ENCODE measurements around the gene CDCA5.
"Not testable (repeated sequence)": the region's sequence is repeated elsewhere in the genome, so short reads cannot be mapped to it uniquely, and the experiment has no call there.

The CDCA5 gene

DNA sequence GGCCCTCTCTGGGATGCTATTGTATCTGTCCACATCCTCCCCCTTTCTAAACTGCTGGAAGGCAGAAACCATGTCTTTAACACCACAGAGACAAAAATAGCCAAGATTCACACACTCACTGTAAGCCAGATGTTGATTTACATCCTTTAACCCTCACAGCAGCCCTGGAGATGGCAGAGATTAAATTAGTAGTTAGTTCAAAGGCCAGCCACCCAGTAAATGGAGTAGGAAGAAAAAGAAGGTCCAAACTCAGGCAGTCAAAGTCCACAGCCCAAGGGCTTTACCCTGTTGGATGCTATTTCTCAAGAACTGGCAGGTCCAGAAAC lies 35.8 kb upstream of the CDCA5 start:
- no peak for DNase-seq (ENCODE audit: low read depth in 1 of 2, low spot score in 1 of 2)

- DNase-seq (ENCODE audit: low read depth in 1 of 2, low spot score in 1 of 2): not testable (repeated sequence)
Observed at GRCh38 chr11:65118891-65119669, 35.2 kb upstream of the CDCA5 start.

DNA sequence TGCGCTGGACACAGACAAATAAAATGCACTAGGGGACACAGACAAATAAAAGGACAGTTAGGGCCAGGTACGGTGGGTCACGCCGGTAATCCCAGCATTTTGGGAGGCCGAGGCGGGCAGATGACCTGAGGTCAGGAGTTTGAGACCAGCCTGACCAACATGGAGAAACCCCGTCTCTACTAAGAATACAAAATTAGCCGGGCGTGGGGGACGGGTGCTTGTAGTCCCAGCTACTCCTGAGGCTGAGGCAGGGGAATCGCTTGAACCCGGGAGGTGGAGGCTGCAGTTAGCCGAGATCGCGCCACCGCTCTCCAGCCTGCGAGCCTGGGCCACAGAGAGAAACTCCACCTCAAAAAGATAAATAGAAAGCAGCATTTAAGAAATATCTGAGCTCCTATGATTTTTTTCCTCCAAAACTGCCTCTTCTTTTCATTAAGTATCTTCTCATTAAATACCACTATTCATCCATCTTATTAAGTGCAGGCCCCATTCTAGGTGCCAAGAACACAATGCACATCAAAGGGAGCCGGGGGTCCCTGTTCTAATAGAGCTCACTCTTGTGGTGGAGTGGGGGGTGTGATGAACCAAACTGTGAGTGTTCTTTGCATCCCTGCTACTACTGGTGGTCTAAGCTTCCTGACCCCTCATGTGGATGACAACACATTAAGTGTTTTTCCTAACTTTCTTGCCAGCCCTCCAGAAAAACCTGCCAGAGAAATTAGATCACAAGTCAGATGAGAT lies 34.4 kb upstream of the CDCA5 start:
- DNase-seq (ENCODE audit: low read depth in 1 of 2, low spot score in 1 of 2): no peak

DNA sequence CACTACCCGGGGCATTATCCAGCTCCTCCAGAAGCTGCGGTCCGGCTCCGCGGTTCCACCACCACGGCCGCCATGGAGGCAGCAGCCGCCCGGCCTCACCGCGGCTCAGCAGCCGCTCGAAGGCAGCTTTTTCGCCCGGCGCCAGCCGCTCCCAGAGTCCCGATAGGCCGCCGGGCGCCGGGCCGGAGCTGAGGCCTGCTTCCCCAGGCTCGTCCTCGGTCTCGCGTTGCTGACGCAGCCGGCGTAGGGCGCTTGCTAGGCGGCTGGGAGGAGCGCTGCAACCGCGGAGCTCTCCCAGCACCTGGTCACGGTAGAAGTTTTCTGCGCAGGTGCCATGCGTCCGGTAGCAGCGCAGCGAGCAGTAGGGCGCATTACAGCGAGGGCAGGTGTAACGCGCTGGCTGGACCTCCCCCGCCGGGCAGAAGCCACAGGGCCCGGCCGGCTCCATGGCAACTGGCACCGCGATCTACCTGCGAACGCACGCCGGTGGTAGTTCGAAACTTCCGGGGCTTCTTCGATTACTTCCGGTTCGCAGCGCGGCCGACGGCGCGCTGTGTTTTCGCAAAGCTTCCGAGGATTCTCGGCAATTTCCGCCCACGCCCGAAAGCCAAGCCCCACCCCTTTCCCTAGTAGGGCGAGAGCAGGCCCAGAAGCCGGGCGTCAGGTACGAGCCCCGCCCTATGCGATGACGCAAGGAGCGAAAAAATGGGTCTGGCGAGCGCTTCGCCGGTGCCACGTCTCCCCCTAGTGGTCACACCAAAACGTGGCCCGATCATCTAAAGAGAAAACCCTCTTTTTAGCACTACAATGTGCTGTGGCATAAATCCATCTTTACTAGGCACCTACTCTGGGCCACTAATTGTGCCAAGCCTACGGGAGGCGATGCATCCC lies 33.6 kb upstream of the CDCA5 start, which contains the start of gene ZNHIT2:
ZNHIT2 (minus strand) TSS at position 496 of the 891 bp plus-strand sequence; CDS start at position 448, 48 bp downstream.
- DNase-seq (ENCODE audit: low read depth in 1 of 2, low spot score in 1 of 2): peak; percentile 100

GRCh38 chr11:65116370-65117205 lies 32.7 kb upstream of the CDCA5 start:
- no peak for DNase-seq (ENCODE audit: low read depth in 1 of 2, low spot score in 1 of 2)

- DNase-seq (ENCODE audit: low read depth in 1 of 2, low spot score in 1 of 2): no peak
Observed at GRCh38 chr11:65115361-65116082, 31.7 kb upstream of the CDCA5 start.

GRCh38 chr11:65114538-65115171 lies 30.8 kb upstream of the CDCA5 start:
- DNase-seq (ENCODE audit: low read depth in 1 of 2, low spot score in 1 of 2): no peak

- DNase-seq (ENCODE audit: low read depth in 1 of 2, low spot score in 1 of 2): no peak
Observed at GRCh38 chr11:65113839-65114238, 30.0 kb upstream of the CDCA5 start.

- no peak for DNase-seq (ENCODE audit: low read depth in 1 of 2, low spot score in 1 of 2)
Observed at GRCh38 chr11:65113361-65113756, 29.5 kb upstream of the CDCA5 start.

- peak in 1 of 2 donors; percentile 57 for DNase-seq (ENCODE audit: low read depth in 1 of 2, low spot score in 1 of 2)
Observed at GRCh38 chr11:65112546-65113360, 28.9 kb upstream of the CDCA5 start.

DNA sequence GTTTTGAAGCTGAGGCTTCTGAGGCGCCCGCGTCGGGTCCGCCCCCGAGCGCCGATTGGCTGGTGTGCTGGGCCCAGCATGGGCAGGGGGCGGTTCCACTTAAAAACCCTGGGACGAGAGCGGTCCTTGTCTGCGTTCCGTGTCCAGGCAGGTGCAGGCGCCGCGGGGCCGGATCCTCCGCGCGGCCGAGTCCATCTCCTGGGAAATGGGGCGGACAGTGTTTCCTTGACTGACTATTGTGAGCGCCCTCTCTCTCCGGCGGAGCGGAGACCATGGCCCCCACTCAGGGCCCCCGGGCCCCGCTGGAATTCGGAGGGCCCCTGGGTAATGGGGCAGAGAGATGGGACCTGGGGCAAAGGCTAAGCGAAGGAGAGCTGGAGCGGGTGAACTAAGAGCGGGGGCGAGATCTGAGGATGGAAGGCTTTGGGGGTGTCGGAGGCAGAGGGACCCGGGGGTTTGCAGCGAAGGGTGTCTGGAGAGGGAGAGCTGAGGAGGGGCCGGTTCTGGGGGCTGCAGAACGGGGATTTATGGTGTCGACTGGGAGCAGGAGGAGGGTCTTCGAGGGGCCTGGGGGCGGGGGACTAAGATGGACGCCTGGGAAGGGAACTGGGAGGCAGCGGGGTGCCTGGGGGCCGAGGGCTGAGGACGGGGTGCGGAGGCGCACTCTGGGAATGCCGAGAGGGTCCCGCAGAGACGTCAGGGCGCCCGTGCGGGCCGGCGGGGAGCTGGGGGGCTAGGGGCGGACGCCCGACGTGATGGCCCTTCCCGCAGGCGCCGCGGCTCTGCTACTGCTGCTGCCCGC lies 28.1 kb upstream of the CDCA5 start, which contains the start of gene TM7SF2:
TM7SF2 (plus strand) TSS at position 129 of the 802 bp plus-strand sequence; CDS start at position 273, 144 bp downstream.
- peak; percentile 71 to 89 for DNase-seq (ENCODE audit: low read depth in 1 of 2, low spot score in 1 of 2)

DNA sequence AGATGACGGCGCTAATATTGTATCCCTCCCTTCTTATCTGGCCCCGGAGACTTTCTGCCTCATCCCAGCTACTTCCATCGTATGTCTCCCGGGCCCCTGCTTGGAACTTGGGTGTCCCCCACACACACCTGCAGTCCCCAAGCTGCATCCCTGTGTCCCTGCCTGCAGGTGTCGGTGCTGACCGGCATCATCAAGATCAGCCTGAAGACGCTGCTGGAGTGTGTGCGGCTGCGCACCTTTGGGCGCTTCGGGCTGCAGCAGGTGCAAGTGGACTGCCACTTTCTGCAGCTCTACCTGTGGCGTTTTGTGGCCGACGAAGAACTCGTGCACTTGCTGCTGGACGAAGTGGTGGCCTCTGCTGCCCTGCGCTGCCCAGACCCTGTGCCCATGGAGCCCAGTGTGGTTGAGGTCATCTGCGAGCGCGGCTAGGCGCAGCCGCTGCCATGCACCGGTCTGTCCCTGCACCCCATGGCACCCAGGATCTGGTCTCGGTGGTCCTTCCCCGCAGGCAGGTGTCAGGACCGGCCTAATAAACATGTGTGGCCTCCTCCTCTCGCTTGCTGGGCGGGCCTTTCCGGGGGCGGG lies 27.4 kb upstream of the CDCA5 start:
- no peak for DNase-seq (ENCODE audit: low read depth in 1 of 2, low spot score in 1 of 2)

DNA sequence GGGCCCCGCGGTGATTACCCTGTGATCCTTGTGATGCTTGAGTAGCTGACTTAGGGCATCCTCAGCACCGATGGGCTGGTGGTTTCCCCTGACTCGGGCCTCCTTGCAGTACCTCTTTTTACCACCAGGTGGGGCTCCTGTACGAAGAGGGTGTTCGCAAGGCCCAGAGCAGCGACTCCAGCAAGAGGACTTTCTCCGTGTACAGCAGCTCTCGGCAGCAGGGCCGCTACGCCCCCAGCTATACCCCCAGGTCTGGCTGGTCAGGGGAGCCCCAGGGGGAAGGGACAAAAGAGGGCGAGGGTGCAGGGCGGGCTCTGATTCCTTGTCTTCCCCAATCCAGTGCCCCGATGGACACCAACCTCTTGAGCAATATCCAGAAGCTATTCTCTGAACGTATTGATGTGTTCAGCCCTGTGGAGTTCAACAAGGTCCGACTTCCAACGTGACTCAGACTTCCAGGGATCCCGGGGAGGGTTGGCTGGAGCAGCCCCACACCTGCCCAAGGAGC lies 26.6 kb upstream of the CDCA5 start:
- DNase-seq (ENCODE audit: low read depth in 1 of 2, low spot score in 1 of 2): peak; percentile 94 to 99

DNA sequence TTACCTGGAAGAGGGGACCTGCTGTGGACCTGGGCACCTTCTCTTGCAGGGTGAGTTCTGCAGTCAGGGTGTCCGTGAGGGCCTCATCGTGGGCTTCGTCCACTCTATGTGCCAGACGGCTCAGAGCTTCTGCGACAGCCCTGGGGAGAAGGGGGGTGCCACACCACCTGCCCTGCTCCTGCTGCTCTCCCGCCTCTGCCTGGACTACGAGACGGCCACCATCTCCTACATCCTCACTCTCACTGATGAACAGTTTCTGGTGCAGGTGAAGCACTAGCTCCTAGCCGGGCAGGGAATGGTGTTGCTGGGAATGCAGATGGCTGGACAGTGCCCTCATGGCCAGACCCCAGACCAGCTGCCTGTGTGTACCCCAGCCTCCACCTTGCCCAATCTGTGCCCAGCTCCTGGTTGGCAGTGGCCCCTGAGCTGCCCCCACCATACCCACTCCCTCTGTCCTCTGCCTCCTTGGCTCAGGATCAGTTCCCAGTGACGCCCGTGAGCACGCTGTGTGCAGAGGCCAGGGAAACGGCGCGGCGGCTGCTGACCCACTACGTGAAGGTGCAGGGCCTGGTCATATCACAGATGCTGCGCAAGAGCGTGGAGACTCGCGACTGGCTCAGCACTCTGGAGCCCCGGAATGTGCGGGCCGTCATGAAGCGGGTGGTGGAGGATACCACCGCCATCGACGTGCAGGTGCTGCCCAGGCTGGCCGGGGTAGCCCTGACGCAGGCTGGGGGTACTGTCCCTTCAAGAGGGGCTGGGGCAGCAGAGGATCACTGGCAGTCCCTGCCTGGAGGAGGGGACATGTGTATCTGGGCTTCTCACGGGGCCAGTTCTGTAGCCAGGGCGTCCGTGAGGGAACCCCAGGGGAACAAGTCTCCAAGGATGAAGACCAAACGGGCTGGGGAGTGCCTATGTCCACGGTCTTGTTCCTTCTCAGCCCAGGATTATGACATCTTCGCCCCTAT lies 25.7 kb upstream of the CDCA5 start:
- no peak for DNase-seq (ENCODE audit: low read depth in 1 of 2, low spot score in 1 of 2)

DNA sequence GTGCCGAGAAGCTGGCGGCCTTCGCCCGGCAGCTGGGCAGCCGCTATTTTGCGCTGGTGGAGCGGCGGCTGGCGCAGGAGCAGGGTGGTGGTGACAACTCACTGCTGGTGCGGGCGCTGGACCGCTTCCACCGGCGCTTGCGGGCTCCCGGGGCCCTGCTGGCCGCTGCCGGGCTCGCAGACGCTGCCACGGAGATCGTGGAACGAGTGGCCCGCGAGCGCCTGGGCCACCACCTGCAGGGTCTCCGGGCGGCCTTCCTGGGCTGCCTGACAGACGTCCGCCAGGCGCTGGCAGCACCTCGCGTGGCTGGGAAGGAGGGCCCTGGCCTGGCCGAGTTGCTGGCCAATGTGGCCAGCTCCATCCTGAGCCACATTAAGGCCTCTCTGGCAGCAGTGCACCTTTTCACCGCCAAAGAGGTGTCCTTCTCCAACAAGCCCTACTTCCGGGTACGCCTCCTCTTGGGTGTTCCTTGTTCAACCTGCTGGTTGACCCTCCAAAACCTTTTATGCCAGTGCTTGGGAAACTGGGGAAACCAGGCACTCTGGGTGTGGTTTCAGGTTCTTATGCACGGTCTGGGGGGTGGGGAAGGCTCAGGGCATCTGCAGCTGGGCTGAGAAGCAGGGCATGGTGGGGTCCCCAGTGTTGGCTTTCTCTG lies 24.8 kb upstream of the CDCA5 start:
- DNase-seq (ENCODE audit: low read depth in 1 of 2, low spot score in 1 of 2): no peak

Measured in activated CD4-positive, alpha-beta T cell treated with anti-CD3 and anti-CD28 coated beads, Interleukin-2, amount 50 U/mL, for 24 hours (primary cell).